Right lobe of liver (tissue), 6 donors: ENCODE measurements around the gene PPIL4. TPM values are rescaled to one million over a fixed set of nuclear protein-coding genes. Genes with fewer than 3 reads are reported as not detected.

ENCODE experiments used
- ATAC-seq, 4 donors: fragments of 200-7000 bp; cut with Tn5 transposase; one replicate each; pipeline ENCODE4 v1.9.1; 2020; ENCODE audit warnings: mild to moderate bottlenecking in 4 of 4, moderate library complexity in 4 of 4
- DNase-seq, 3 donors: peaks; one replicate each; pipeline ENCODE4 v3.0.0-alpha.2; 2020
- H3K27ac ChIP-seq, 3 donors: fragments of 200-600 bp; one replicate each; pipeline ENCODE4 v1.8.0; 2022
- H3K27me3 ChIP-seq, 2 donors: fragments of 200-600 bp; one replicate each; pipeline ENCODE4 v1.8.0; 2022
- H3K36me3 ChIP-seq, 4 donors: fragments of 200-600 bp; sonication (generic) in 1 of 4; one replicate each; pipeline versions ENCODE4 v1.5.1 to v1.8.0; 2017 to 2022; ENCODE audit warnings: control low read depth in 1 of 4
- H3K4me1 ChIP-seq, 4 donors: fragments of 200-600 bp; sonication (generic) in 1 of 4; one replicate each; pipeline versions ENCODE4 v1.5.1 to v1.8.0; 2017 to 2022; ENCODE audit warnings: control low read depth in 1 of 4
- H3K4me3 ChIP-seq, 3 donors: fragments of 200-600 bp; one replicate each; pipeline ENCODE4 v1.8.0; 2022
- H3K9me3 ChIP-seq, 4 donors: fragments of 200-600 bp; sonication (generic) in 1 of 4; one replicate each; pipeline versions ENCODE4 v1.5.1 to v1.8.0; 2017 to 2022; ENCODE audit warnings: control low read depth in 1 of 4
- CTCF ChIP-seq, 4 donors: fragments of 200-600 bp in 3 of 4; fragments of 450-650 bp in 1 of 4; IDR thresholded peaks; one replicate each; pipeline versions ENCODE4 v1.5.1 to v1.8.0; 2016 to 2022; ENCODE audit warnings: antibody characterized with exemption in 4 of 4, mild to moderate bottlenecking in 2 of 4
- POLR2A ChIP-seq: fragments of 450-650 bp; IDR thresholded peaks from one replicate; pipeline ENCODE4 v1.6.1; 2017; ENCODE audit warnings: antibody characterized with exemption, mild to moderate bottlenecking
- WGBS: methylation state at CpG from one replicate; pipeline ENCODE4 v1.1.6; 2018; ENCODE audit warnings: low coverage, low lambda C conversion rate; ENCODE audit not compliant: insufficient coverage; ENCODE audit errors: missing lambda C conversion rate; 5-methylcytosine and 5-hydroxymethylcytosine counted together
- intact Hi-C, 2 donors: fragments of 100-400 bp; cut with DNase I; formaldehyde crosslinking; loops; one replicate each; pipeline versions ENCODE4 v1.11.2 to v1.14.1; 2022
- long read RNA-seq: library from polyadenylated mRNA; unstranded; transcript quantifications from one replicate; pipeline ENCODE4 v2.0.0, GENCODE V29; 2019
- total RNA-seq, 6 experiments: library from RNA; depleted of rRNA in 2 of 6; stranded (reverse); fragments of >200 nt in 2 of 6; fragmentation: NEBNext Ultra II Directional in 3 of 6; extraction: Animal tissue kit (Norgen Biotek cat#: 25700) in 3 of 6; gene quantifications; one replicate each; pipeline versions ENCODE4 v1.1.0 to v1.2.4, GENCODE V29; 2016 to 2023
- donor health status: DM: no; HTN: yes; CAD: no.
- donor health status: DM: no; HTN: no; CAD: no.
- donor health status: DM: no; HTN: no; CAD: no.
- donor health status: DM: no; HTN: yes; CAD: no.
- donor health status: DM: no; HTN: yes; CAD: no.

Gene PPIL4, protein sequence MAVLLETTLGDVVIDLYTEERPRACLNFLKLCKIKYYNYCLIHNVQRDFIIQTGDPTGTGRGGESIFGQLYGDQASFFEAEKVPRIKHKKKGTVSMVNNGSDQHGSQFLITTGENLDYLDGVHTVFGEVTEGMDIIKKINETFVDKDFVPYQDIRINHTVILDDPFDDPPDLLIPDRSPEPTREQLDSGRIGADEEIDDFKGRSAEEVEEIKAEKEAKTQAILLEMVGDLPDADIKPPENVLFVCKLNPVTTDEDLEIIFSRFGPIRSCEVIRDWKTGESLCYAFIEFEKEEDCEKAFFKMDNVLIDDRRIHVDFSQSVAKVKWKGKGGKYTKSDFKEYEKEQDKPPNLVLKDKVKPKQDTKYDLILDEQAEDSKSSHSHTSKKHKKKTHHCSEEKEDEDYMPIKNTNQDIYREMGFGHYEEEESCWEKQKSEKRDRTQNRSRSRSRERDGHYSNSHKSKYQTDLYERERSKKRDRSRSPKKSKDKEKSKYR
- 1 to 10 TPM; 7.5 to 9.6 (median 8.7) TPM for total RNA-seq
- long read RNA-seq, partial matches to known transcripts = 2 of 4 reads
- long read RNA-seq, other reads (novel, unspliced or antisense) = 0 of 4 reads

GRCh38 chr6:149545754-149546471 lies at the start of gene PPIL4:
Gene PPIL4, minus strand, starts transcription at chr6:149546043. Its CDS starts 38 bp downstream, at chr6:149546005.
- Histone ChIP-seq H3K4me1 (peaks cover 0 to 23% (median 6%) of the 10 kb centered on the region in 4 donors), H3K27me3 (no peaks in the 10 kb centered on the region), H3K36me3 (peaks cover 0 to 2% (median 0%) of the 10 kb centered on the region in 4 donors), H3K4me3 (peak within 1 kb of the TSS; percentile 80 to 91 (median 85)), H3K9me3 (no peaks in the 10 kb centered on the region), H3K27ac (peak within 1 kb of the TSS; percentile 84 to 97 (median 90))
- peak; percentile 96 to 97 (median 97) for DNase-seq
- WGBS = under 1% methylated on average over 22 of the region's 71 CpGs
- TF ChIP-seq CTCF (IDR thresholded peaks at IDR 0.05) (peak; percentile 76 to 88 (median 80)), POLR2A (peak; percentile 80)
- peak; percentile 97 to 99 (median 98) for ATAC-seq
- intact Hi-C loops = no loop called here

DNA sequence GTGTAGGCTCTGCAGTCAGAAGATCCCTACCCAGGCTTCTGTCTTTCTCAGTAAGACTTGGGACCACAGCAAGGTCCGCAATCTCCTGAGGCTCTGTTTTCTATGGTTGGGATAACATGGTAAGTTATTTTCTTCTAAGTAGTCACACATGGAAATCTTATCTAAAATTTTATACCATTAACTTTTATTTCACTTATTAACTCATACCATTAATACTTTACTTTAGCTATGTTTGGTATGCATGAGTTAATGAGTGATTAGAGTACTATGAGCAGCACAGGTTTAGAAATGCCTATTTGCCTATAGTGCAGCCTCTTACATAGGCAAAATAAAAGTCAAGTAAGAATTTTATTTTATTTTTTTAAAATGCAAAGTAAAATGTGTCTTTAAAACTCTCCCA lies 47.6 kb upstream of the PPIL4 start:
- Histone ChIP-seq H3K9me3 (no peaks in the 10 kb centered on the region), H3K27me3 (no peaks in the 10 kb centered on the region), H3K4me1 (peaks cover 0 to 8% (median 0%) of the 10 kb centered on the region in 4 donors), H3K27ac (no peak overlapping the region), H3K36me3 (peaks cover 6 to 44% (median 12%) of the 10 kb centered on the region in 4 donors), H3K4me3 (no peak overlapping the region)
- 89% methylated on average over 1 of the region's 1 CpG for WGBS
- DNase-seq = no peak
- TF ChIP-seq POLR2A = no peak
- no peak for TF ChIP-seq CTCF (IDR thresholded peaks at IDR 0.05)
- intact Hi-C loops = no loop called here
- ATAC-seq = no peak

DNA sequence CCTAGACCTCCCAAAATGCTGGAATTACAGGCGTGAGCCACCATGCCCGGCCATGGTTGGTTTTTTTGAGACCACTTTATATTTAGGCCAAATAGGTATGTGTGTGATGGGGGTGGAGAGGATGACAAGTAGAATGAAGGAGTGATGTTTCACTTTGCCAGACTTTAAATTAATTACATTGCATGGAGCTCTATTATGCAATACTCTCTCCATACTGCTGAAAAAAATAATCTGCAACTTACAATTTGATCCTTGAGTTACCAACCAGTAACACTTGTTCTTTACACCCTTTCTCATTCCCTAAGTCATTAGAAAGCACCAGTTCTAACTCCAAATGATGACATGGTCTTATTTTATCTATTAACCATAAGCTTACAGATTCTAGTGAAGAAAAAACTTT lies 47.1 kb upstream of the PPIL4 start:
- DNase-seq (no peak), ATAC-seq (no peak)
- 90% methylated on average over 2 of the region's 2 CpGs for whole genome bisulfite sequencing
- Histone ChIP-seq H3K36me3 (peaks cover 6 to 44% (median 12%) of the 10 kb centered on the region in 4 donors), H3K4me1 (peaks cover 0 to 8% (median 0%) of the 10 kb centered on the region in 4 donors), H3K27ac (no peak overlapping the region), H3K9me3 (no peaks in the 10 kb centered on the region), H3K27me3 (no peaks in the 10 kb centered on the region), H3K4me3 (no peak overlapping the region)
- TF ChIP-seq POLR2A = no peak
- TF ChIP-seq CTCF (IDR thresholded peaks at IDR 0.05) = no peak
- intact Hi-C loops = no loop called here

- 93% methylated on average over 2 of the region's 2 CpGs for WGBS
- no peak for DNase-seq
- no peaks in the 10 kb centered on the region for H3K27me3 ChIP-seq
- no peak for ATAC-seq
- peaks cover 0 to 17% (median 0%) of the 10 kb centered on the region in 4 donors for H3K36me3 ChIP-seq
- no peak overlapping the region for H3K27ac ChIP-seq
- peaks cover 0 to 8% (median 0%) of the 10 kb centered on the region in 4 donors for H3K4me1 ChIP-seq
- intact Hi-C loops = no loop called here
- no peak overlapping the region for H3K4me3 ChIP-seq
- no peak for TF ChIP-seq POLR2A
- TF ChIP-seq CTCF (IDR thresholded peaks at IDR 0.05) = no peak
- no peaks in the 10 kb centered on the region for H3K9me3 ChIP-seq
Observed at GRCh38 chr6:149586149-149586548, 40.3 kb upstream of the PPIL4 start.
